Astrocyte (in vitro differentiated cells and primary cell): ENCODE data around the gene DDRGK1. TPM values are rescaled to one million over a fixed set of nuclear protein-coding genes. Genes with fewer than 3 reads are reported as not detected.

Experiments
- DNase-seq: peaks from one replicate; pipeline ENCODE4 v3.0.0-alpha.2; 2010; ENCODE audit warnings: low read depth
- FAIRE-seq: peaks from 2 replicates; lab custom pipeline; 2011; peaks lifted over from hg19 to GRCh38; lab: Jason Lieb, UNC
- H2AFZ ChIP-seq: 2 replicates; pipeline ENCODE4 v1.6.0; 2012; ENCODE audit warnings: low read depth, low read length, inconsistent platforms
- H3K27ac ChIP-seq: 2 replicates; pipeline ENCODE4 v1.5.1; 2011; ENCODE audit warnings: low read depth, low read length, inconsistent platforms
- H3K27me3 ChIP-seq: 2 replicates; pipeline ENCODE4 v1.6.0; 2011; ENCODE audit warnings: low read length, inconsistent platforms; ENCODE audit not compliant: insufficient read depth
- H3K36me3 ChIP-seq: 2 replicates; pipeline ENCODE4 v1.5.1; 2011; ENCODE audit warnings: low read length, inconsistent platforms; ENCODE audit not compliant: insufficient read depth
- H3K4me1 ChIP-seq: 2 replicates; pipeline ENCODE4 v1.5.1; 2011; ENCODE audit warnings: low read length, inconsistent platforms; ENCODE audit not compliant: insufficient read depth
- H3K4me2 ChIP-seq: 2 replicates; pipeline ENCODE4 v1.6.0; 2012; ENCODE audit warnings: low read length, inconsistent platforms
- H3K4me3 ChIP-seq: 2 replicates; pipeline ENCODE4 v1.5.1; 2011; ENCODE audit warnings: low read depth, mild to moderate bottlenecking, low read length, inconsistent platforms; ENCODE audit not compliant: insufficient read depth
- H3K79me2 ChIP-seq: 2 replicates; pipeline ENCODE4 v1.6.0; 2012; ENCODE audit warnings: mild to moderate bottlenecking, low read length, inconsistent platforms; ENCODE audit not compliant: insufficient read depth
- H3K9ac ChIP-seq: 2 replicates; pipeline ENCODE4 v1.6.0; 2012; ENCODE audit warnings: mild to moderate bottlenecking, low read length, inconsistent platforms
- H3K9me3 ChIP-seq: 2 replicates; pipeline ENCODE4 v1.5.1; 2012; ENCODE audit warnings: low read depth, mild to moderate bottlenecking, low read length, inconsistent platforms; ENCODE audit not compliant: insufficient read depth
- H4K20me1 ChIP-seq: 2 replicates; pipeline ENCODE4 v1.6.0; 2012; ENCODE audit warnings: low read length, inconsistent platforms; ENCODE audit not compliant: insufficient read depth
- H3K27ac Mint-ChIP-seq: one replicate; pipeline ENCODE4 v1.8.0; 2021; ENCODE audit warnings: mild to moderate bottlenecking, mixed read lengths; ENCODE audit not compliant: unreplicated experiment
- H3K27me3 Mint-ChIP-seq: one replicate; pipeline ENCODE4 v1.8.0; 2021; ENCODE audit warnings: low read depth, mixed read lengths; ENCODE audit not compliant: unreplicated experiment
- H3K36me3 Mint-ChIP-seq: one replicate; pipeline ENCODE4 v1.8.0; 2021; ENCODE audit warnings: low read depth, mixed read lengths; ENCODE audit not compliant: unreplicated experiment
- H3K4me1 Mint-ChIP-seq: one replicate; pipeline ENCODE4 v1.8.0; 2021; ENCODE audit warnings: low read depth, mixed read lengths; ENCODE audit not compliant: unreplicated experiment
- H3K4me3 Mint-ChIP-seq: one replicate; pipeline ENCODE4 v1.8.0; 2021; ENCODE audit warnings: mild to moderate bottlenecking, moderate library complexity, mixed read lengths; ENCODE audit not compliant: unreplicated experiment
- H3K9me3 Mint-ChIP-seq: one replicate; pipeline ENCODE4 v1.8.0; 2021; ENCODE audit warnings: mild to moderate bottlenecking, mixed read lengths; ENCODE audit not compliant: unreplicated experiment
- EZH2 ChIP-seq: IDR thresholded peaks from 2 replicates; pipeline ENCODE4 v1.6.1; 2012; ENCODE audit warnings: mild to moderate bottlenecking, low read length, inconsistent platforms; ENCODE audit not compliant: insufficient read depth
- total RNA-seq: library from RNA; stranded (reverse); gene quantifications from 2 replicates; pipeline ENCODE4 v1.2.1, GENCODE V29; 2021
- TF ChIP-seq, protein P1 (sequence below): IDR thresholded peaks from 2 replicates; pipeline ENCODE4 v1.5.1; 2011; ENCODE audit warnings: low read depth, mild to moderate bottlenecking, inconsistent platforms, low read length, moderate library complexity; ENCODE audit not compliant: insufficient read depth

Gene DDRGK1
- total RNA-seq, 1 donor from 2014 or later, result 36.7 TPM

- no peak for DNase-seq
- Mint-ChIP-seq H3K4me1 (no peaks in the 10 kb centered on the region), H3K27me3 (peaks cover 45% of the 10 kb centered on the region), H3K4me3 (peak overlapping the region; percentile 86), H3K36me3 (peaks cover 2% of the 10 kb centered on the region), H3K9me3 (no peaks in the 10 kb centered on the region), H3K27ac (no peak overlapping the region)
- TF ChIP-seq, protein P1, sequence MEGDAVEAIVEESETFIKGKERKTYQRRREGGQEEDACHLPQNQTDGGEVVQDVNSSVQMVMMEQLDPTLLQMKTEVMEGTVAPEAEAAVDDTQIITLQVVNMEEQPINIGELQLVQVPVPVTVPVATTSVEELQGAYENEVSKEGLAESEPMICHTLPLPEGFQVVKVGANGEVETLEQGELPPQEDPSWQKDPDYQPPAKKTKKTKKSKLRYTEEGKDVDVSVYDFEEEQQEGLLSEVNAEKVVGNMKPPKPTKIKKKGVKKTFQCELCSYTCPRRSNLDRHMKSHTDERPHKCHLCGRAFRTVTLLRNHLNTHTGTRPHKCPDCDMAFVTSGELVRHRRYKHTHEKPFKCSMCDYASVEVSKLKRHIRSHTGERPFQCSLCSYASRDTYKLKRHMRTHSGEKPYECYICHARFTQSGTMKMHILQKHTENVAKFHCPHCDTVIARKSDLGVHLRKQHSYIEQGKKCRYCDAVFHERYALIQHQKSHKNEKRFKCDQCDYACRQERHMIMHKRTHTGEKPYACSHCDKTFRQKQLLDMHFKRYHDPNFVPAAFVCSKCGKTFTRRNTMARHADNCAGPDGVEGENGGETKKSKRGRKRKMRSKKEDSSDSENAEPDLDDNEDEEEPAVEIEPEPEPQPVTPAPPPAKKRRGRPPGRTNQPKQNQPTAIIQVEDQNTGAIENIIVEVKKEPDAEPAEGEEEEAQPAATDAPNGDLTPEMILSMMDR, result no peak
- TF ChIP-seq EZH2, result peak; percentile 79
- Histone ChIP-seq H3K9ac (peak overlapping the region; percentile 33), H3K36me3 (no peaks in the 10 kb centered on the region), H3K4me2 (peak overlapping the region; percentile 86), H3K9me3 (no peaks in the 10 kb centered on the region), H3K4me3 (peak overlapping the region; percentile 62), H2AFZ (peak overlapping the region; percentile 88), H3K4me1 (peaks cover 8% of the 10 kb centered on the region), H3K79me2 (no peaks in the 10 kb centered on the region), H3K27ac (no peak overlapping the region), H4K20me1 (peaks cover 21% of the 10 kb centered on the region), H3K27me3 (peaks cover 37% of the 10 kb centered on the region)
- FAIRE-seq, result no peak
Measured at GRCh38 chr20:3239867-3240775, 35.6 kb upstream of the DDRGK1 start.

DNA sequence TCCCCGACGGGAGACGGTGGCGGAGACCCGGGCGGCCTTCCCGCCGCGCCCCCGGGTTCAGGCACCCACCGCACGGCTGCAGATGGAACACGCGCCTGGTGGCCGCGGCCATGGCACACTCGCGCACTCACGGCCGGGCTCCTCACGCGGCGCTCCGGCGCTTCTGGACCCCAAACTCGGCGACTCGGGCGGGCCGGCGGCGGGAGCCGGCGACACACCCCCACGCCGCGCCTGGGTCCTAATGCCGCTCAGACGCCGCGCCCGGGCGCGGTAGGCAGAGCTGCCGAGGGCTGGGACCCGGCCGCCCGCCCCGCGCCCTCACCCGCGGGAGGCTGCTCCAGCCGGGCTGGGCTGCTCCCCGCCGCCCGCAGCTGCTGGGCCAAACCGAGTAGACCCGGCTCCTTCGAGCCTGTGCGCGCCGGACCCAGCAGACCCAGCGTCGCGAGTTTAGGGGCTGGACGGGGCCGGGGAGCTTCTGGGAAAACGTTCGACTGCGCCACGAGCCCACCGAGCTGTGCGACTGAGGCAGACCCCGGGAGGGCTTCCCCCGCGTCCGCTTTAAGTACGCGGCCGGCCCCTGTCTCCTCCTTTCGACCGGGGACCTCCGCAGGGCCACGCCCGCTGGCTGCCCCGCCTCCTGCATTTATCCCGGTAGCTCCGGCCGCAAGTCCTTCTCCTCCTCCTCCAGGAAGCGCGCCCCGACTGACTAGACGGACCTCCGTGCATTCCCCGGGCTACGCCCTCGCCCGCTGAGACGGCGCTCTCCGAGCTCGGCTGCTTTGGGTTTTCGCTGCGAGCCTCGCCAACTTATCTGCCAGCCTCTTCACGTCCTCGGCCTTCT is 34.8 kb upstream of the DDRGK1 start, which contains the start of gene SLC4A11:
Gene SLC4A11 (minus strand): TSS at position 165 of the 841 bp plus-strand sequence. CDS start 53 bp downstream, at position 112.
- Mint-ChIP-seq H3K27ac (no peak within 1 kb of the TSS), H3K9me3 (no peaks in the 10 kb centered on the region), H3K27me3 (peaks cover 46% of the 10 kb centered on the region), H3K36me3 (peaks cover 5% of the 10 kb centered on the region), H3K4me1 (no peaks in the 10 kb centered on the region), H3K4me3 (peak within 1 kb of the TSS; percentile 86)
- Histone ChIP-seq H3K4me1 (peaks cover 8% of the 10 kb centered on the region), H3K36me3 (no peaks in the 10 kb centered on the region), H3K79me2 (no peaks in the 10 kb centered on the region), H4K20me1 (peaks cover 21% of the 10 kb centered on the region), H3K27ac (no peak within 1 kb of the TSS), H3K9me3 (no peaks in the 10 kb centered on the region), H3K27me3 (peaks cover 37% of the 10 kb centered on the region), H2AFZ (peak within 1 kb of the TSS; percentile 88), H3K9ac (peak within 1 kb of the TSS; percentile 33), H3K4me2 (peak within 1 kb of the TSS; percentile 86), H3K4me3 (peak within 1 kb of the TSS; percentile 62)
- TF ChIP-seq EZH2, result no peak
- TF ChIP-seq, protein P1, result no peak
- no peak for FAIRE-seq
- peak; percentile 45 for DNase-seq
